IMR-90 (cell line): ENCODE data around the gene ARHGEF6.

Experiments
- ELK1 ChIP-seq: fragments of 150-350 bp; IDR thresholded peaks from 2 replicates; pipeline ENCODE4 v1.6.1; 2016; ENCODE audit warnings: low read depth, mild to moderate bottlenecking, low read length, moderate library complexity, borderline replicate concordance
- POLR2A ChIP-seq: IDR thresholded peaks from 2 replicates; pipeline ENCODE4 v1.6.1; 2012; ENCODE audit warnings: mild to moderate bottlenecking, low read depth, low read length
- RFX5 ChIP-seq: IDR thresholded peaks from 2 replicates; pipeline ENCODE4 v1.8.0; 2012; ENCODE audit warnings: low read depth, mild to moderate bottlenecking, low read length, moderate library complexity
- TF ChIP-seq, protein P1 (sequence below): conservative IDR thresholded peaks from 2 replicates; pipeline ENCODE4 v1.5.1; 2012; ENCODE audit warnings: mild to moderate bottlenecking, low read depth, low read length, improper control_type of control experiment

GRCh38 chrX:136779346-136779781, 1.4 kb downstream of the ARHGEF6 start:
- TF ChIP-seq, protein P1, sequence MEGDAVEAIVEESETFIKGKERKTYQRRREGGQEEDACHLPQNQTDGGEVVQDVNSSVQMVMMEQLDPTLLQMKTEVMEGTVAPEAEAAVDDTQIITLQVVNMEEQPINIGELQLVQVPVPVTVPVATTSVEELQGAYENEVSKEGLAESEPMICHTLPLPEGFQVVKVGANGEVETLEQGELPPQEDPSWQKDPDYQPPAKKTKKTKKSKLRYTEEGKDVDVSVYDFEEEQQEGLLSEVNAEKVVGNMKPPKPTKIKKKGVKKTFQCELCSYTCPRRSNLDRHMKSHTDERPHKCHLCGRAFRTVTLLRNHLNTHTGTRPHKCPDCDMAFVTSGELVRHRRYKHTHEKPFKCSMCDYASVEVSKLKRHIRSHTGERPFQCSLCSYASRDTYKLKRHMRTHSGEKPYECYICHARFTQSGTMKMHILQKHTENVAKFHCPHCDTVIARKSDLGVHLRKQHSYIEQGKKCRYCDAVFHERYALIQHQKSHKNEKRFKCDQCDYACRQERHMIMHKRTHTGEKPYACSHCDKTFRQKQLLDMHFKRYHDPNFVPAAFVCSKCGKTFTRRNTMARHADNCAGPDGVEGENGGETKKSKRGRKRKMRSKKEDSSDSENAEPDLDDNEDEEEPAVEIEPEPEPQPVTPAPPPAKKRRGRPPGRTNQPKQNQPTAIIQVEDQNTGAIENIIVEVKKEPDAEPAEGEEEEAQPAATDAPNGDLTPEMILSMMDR = no peak
- TF ChIP-seq ELK1 (no peak), POLR2A (no peak), RFX5 (no peak)
